CD4-positive, alpha-beta T cell treated with Interleukin-6 at 100 ng/mL for 8 hours (primary cell): Measurements from ENCODE around the gene LY9.
"Not testable (repeated sequence)": the region's sequence is repeated elsewhere in the genome, so short reads cannot be mapped to it uniquely, and the experiment has no call there.

Experiments
- DNase-seq: peaks from one replicate; pipeline ENCODE4 v3.0.0-alpha.2; 2020; ENCODE audit warnings: mixed read lengths, low spot score

Gene LY9

GRCh38 chr1:160865337-160865736, 69.4 kb downstream of the LY9 start:
- no peak for DNase-seq

- no peak for DNase-seq
Observed at GRCh38 chr1:160866001-160866694, 70.2 kb downstream of the LY9 start.

GRCh38 chr1:160866695-160867260, 70.8 kb downstream of the LY9 start:
- no peak for DNase-seq

DNA sequence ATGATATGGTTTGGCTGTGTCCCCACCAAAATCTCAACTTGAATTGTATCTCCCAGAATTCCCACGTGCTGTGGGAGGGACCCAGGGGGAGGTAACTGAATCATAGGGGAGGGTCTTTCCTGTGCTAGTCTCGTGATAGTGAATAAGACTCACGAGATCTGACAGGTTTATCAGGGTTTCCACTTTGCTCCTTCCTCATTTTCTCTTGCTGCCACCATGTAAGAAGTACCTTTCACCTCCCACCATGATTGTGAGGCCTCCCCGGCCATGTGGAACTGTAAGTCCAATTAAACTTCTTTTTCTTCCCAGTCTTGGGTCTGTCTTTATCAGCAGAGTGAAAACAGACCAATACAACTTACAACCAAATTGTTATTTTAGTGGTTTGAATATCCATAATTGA, 71.7 kb downstream of the LY9 start:
- DNase-seq = not testable (repeated sequence)

GRCh38 chr1:160868141-160868540, 72.2 kb downstream of the LY9 start:
- no peak for DNase-seq

GRCh38 chr1:160874935-160875334, 79.0 kb downstream of the LY9 start:
- no peak for DNase-seq

DNA sequence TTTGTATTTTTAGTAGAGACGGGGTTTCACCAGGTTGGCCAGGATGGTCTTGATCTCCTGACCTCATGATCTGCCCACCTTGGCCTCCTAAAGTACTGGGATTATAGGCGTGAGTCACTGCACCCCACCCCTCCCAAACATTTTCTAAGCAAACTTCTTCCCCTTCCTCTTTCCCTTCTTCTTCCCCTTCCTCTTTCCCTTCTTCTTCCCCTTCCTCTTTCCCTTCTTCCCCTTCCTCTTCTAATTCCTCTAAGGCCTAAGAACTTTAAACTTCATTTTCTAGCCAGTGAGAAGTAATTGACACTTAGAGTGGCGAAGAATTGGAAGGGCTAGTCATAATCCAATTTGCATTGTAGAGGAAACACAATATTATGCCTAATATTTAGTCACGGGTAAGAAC, 79.6 kb downstream of the LY9 start:
- DNase-seq = not testable (repeated sequence)

DNA sequence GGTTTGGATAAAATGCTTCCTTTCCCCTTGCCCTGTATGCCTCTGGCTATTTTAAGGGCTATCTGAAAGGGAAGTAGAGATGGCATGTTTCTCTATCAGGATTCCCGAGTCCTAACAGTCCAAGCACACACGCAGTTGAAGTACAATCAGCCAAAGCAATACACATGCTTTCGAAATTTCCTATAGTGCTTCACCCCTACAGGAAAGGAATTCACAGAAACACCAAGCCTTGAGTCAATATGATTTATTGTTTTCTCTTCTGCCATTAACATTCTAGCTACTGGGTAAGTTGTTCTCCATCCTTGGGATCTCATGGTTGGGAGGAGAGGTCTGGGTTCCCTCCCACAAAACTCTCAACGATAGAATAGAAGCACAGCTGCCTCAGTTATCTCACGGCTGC, 80.3 kb downstream of the LY9 start:
- no peak for DNase-seq

DNA sequence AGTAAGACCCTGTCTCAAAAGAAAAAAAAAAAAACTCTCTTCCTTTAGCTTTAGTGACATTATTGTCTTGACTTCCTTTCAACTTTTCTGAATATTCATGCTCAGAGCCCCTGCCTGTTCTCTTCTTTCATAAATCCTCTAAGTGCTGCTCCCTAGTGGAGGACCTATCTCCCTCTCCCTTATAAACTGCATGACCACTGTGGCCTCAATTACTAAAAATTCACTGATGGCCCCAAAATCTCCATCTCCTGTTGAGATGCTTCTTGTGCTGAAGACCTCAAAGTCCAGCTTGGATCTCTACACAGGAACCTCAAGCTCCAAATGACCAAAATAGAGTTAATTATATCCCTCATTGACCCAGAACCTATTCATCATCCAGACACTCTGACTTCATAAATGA, 81.2 kb downstream of the LY9 start:
- peak; percentile 51 for DNase-seq
